HG02610 (cell line): Measurements from ENCODE around the gene VIPR1.
"Not testable (repeated sequence)": the region's sequence is repeated elsewhere in the genome, so short reads cannot be mapped to it uniquely, and the experiment has no call there.

Experiments used
- ATAC-seq: cut with Tn5 transposase; IDR thresholded peaks from one replicate; pipeline ENCODE4 v1.9.1; 2021; ENCODE audit warnings: mild to moderate bottlenecking, moderate library complexity; ENCODE audit not compliant: unreplicated experiment

Gene VIPR1

GRCh38 chr3:42569593-42570142, 67.2 kb downstream of the VIPR1 start:
- ATAC-seq = no peak

GRCh38 chr3:42572278-42572677, 69.8 kb downstream of the VIPR1 start:
- ATAC-seq = no peak

- no peak for ATAC-seq
Observed at GRCh38 chr3:42575137-42575741, 72.8 kb downstream of the VIPR1 start.

GRCh38 chr3:42578054-42578453, 75.6 kb downstream of the VIPR1 start:
- ATAC-seq = no peak

GRCh38 chr3:42579346-42579745, 76.9 kb downstream of the VIPR1 start:
- ATAC-seq = not testable (repeated sequence)

- ATAC-seq = no peak
Observed at GRCh38 chr3:42581400-42581708, 78.9 kb downstream of the VIPR1 start.

GRCh38 chr3:42581709-42582473, 79.4 kb downstream of the VIPR1 start, which contains the start of gene SEC22C:
Gene SEC22C (minus strand): TSS chr3:42581967. CDS start chr3:42569046, 12,921 bp downstream.
- peak; percentile 89 for ATAC-seq

GRCh38 chr3:42582474-42583070, 80.1 kb downstream of the VIPR1 start:
- ATAC-seq = no peak
